ENCODE results near the gene FCHSD2.
"Not testable (repeated sequence)": the region's sequence is repeated elsewhere in the genome, so short reads cannot be mapped to it uniquely, and the experiment has no call there.

Gene FCHSD2

GRCh38 chr11:72981080-72981479, 161.0 kb downstream of the FCHSD2 start:
- DNase-seq (ENCODE audit: extremely low spot score): no peak
- ChIA-PET CTCF (no interaction called here), POLR2A (no interaction called here)
- TF ChIP-seq LEF1 (IDR thresholded peaks at IDR 0.05; ENCODE audit: borderline replicate concordance) (no peak), FOXK2 (IDR thresholded peaks at IDR 0.05) (no peak), TARDBP (IDR thresholded peaks at IDR 0.05) (no peak), HDGF (IDR thresholded peaks at IDR 0.05; ENCODE audit: borderline replicate concordance) (no peak), ARNT (IDR thresholded peaks at IDR 0.05) (no peak), SUZ12 (IDR thresholded peaks at IDR 0.05) (no peak), NFRKB (IDR thresholded peaks at IDR 0.05) (no peak), FOXA1 (IDR thresholded peaks at IDR 0.05) (no peak), L3MBTL2 (conservative IDR thresholded peaks at IDR 0.05) (no peak), ELF4 (IDR thresholded peaks at IDR 0.05) (no peak), FOXM1 (IDR thresholded peaks at IDR 0.05; ENCODE audit: borderline replicate concordance) (no peak), BHLHE40 (IDR thresholded peaks at IDR 0.05; ENCODE audit: borderline replicate concordance) (no peak), SP1 (IDR thresholded peaks at IDR 0.05) (no peak), CTBP1 (IDR thresholded peaks at IDR 0.05; ENCODE audit: borderline replicate concordance) (no peak), ZNF384 (IDR thresholded peaks at IDR 0.05) (no peak), PKNOX1 (IDR thresholded peaks at IDR 0.05) (no peak)

- DNase-seq (ENCODE audit: extremely low spot score); POLR2A ChIA-PET: not testable (repeated sequence)
These were observed 164.3 kb downstream of the FCHSD2 start for GRCh38 chr11:72977782-72978181.

GRCh38 chr11:72976522-72976892, 165.6 kb downstream of the FCHSD2 start:
- DNase-seq (ENCODE audit: extremely low spot score); CTCF ChIA-PET; POLR2A ChIA-PET: not testable (repeated sequence)

More at GRCh38 chr11:72977782-72978181, 164.3 kb downstream of the FCHSD2 start:
- CTCF ChIA-PET: not testable (repeated sequence)

- ChIA-PET POLR2A (no interaction called here), CTCF (no interaction called here)
- DNase-seq (ENCODE audit: extremely low spot score): no peak
- TF ChIP-seq SUZ12 (IDR thresholded peaks at IDR 0.05) (no peak), FOXK2 (IDR thresholded peaks at IDR 0.05) (no peak), HDGF (IDR thresholded peaks at IDR 0.05; ENCODE audit: borderline replicate concordance) (no peak), ELF4 (IDR thresholded peaks at IDR 0.05) (no peak), CTBP1 (IDR thresholded peaks at IDR 0.05; ENCODE audit: borderline replicate concordance) (no peak), PKNOX1 (IDR thresholded peaks at IDR 0.05) (no peak), FOXA1 (IDR thresholded peaks at IDR 0.05) (no peak), LEF1 (IDR thresholded peaks at IDR 0.05; ENCODE audit: borderline replicate concordance) (no peak), NFRKB (IDR thresholded peaks at IDR 0.05) (no peak), TARDBP (IDR thresholded peaks at IDR 0.05) (no peak), FOXM1 (IDR thresholded peaks at IDR 0.05; ENCODE audit: borderline replicate concordance) (no peak), L3MBTL2 (conservative IDR thresholded peaks at IDR 0.05) (no peak), ZNF384 (IDR thresholded peaks at IDR 0.05) (no peak), ARNT (IDR thresholded peaks at IDR 0.05) (no peak), BHLHE40 (IDR thresholded peaks at IDR 0.05; ENCODE audit: borderline replicate concordance) (no peak), SP1 (IDR thresholded peaks at IDR 0.05) (no peak)
These were observed 166.2 kb downstream of the FCHSD2 start for GRCh38 chr11:72975778-72976521.

GRCh38 chr11:72974487-72975205, 167.5 kb downstream of the FCHSD2 start:
- ChIA-PET CTCF (no interaction called here), POLR2A (no interaction called here)
- DNase-seq (ENCODE audit: extremely low spot score): no peak
- TF ChIP-seq PKNOX1 (IDR thresholded peaks at IDR 0.05): no peak
- TF ChIP-seq HDGF (IDR thresholded peaks at IDR 0.05; ENCODE audit: borderline replicate concordance): no peak
- TF ChIP-seq CTBP1 (IDR thresholded peaks at IDR 0.05; ENCODE audit: borderline replicate concordance): no peak
- TF ChIP-seq SUZ12 (IDR thresholded peaks at IDR 0.05): no peak
- TF ChIP-seq LEF1 (IDR thresholded peaks at IDR 0.05; ENCODE audit: borderline replicate concordance): no peak
- no peak for TF ChIP-seq BHLHE40 (IDR thresholded peaks at IDR 0.05; ENCODE audit: borderline replicate concordance)
- no peak for TF ChIP-seq ZNF384 (IDR thresholded peaks at IDR 0.05)
- TF ChIP-seq L3MBTL2 (conservative IDR thresholded peaks at IDR 0.05): no peak
- no peak for TF ChIP-seq FOXK2 (IDR thresholded peaks at IDR 0.05)
- TF ChIP-seq FOXM1 (IDR thresholded peaks at IDR 0.05; ENCODE audit: borderline replicate concordance): no peak
- TF ChIP-seq FOXA1 (IDR thresholded peaks at IDR 0.05): no peak
- TF ChIP-seq TARDBP (IDR thresholded peaks at IDR 0.05): no peak

- POLR2A ChIA-PET: no interaction called here
- no peak for DNase-seq (ENCODE audit: extremely low spot score)
- TF ChIP-seq CTBP1 (IDR thresholded peaks at IDR 0.05; ENCODE audit: borderline replicate concordance) (no peak), ELF4 (IDR thresholded peaks at IDR 0.05) (no peak), FOXA1 (IDR thresholded peaks at IDR 0.05) (no peak), TARDBP (IDR thresholded peaks at IDR 0.05) (no peak), PKNOX1 (IDR thresholded peaks at IDR 0.05) (no peak), ZNF384 (IDR thresholded peaks at IDR 0.05) (no peak), SUZ12 (IDR thresholded peaks at IDR 0.05) (no peak), SP1 (IDR thresholded peaks at IDR 0.05) (no peak)
- CTCF ChIA-PET: no interaction called here
These were observed 169.5 kb downstream of the FCHSD2 start for GRCh38 chr11:72972496-72973128.
